Lung (tissue), 12 donors: ENCODE results near the gene DLGAP4. TPM values are rescaled to one million over a fixed set of nuclear protein-coding genes. Genes with fewer than 3 reads are reported as not detected.
"Not testable (repeated sequence)": the region's sequence is repeated elsewhere in the genome, so short reads cannot be mapped to it uniquely, and the experiment has no call there.

Experiments
- ATAC-seq: fragments of 200-7000 bp; cut with Tn5 transposase; one replicate; pipeline ENCODE4 v1.9.1; 2020; ENCODE audit warnings: moderate number of reproducible peaks; ENCODE audit not compliant: insufficient read depth, low FRiP score
- DNase-seq, 3 donors: peaks; one replicate each; pipeline ENCODE4 v3.0.0-alpha.2; 2013 to 2017
- H3K27ac ChIP-seq, 2 donors: one replicate each; pipeline ENCODE4 v1.5.1; 2013; ENCODE audit warnings: mild to moderate bottlenecking in 2 of 2, moderate library complexity in 2 of 2, control low read depth in 1 of 2, inconsistent platforms in 1 of 2, low read depth in 1 of 2, low read length in 1 of 2
- H3K27me3 ChIP-seq, 3 donors: one replicate each; pipeline ENCODE4 v1.5.1; 2013; ENCODE audit warnings: low read length in 2 of 3; ENCODE audit not compliant: control insufficient read depth in 3 of 3, insufficient read depth in 3 of 3
- H3K36me3 ChIP-seq, 4 donors: one replicate each; pipeline ENCODE4 v1.5.1; 2013; ENCODE audit warnings: low read length in 4 of 4, mild to moderate bottlenecking in 1 of 4, moderate library complexity in 1 of 4; ENCODE audit not compliant: control insufficient read depth in 4 of 4, insufficient read depth in 4 of 4
- H3K4me1 ChIP-seq, 5 donors: one replicate each; pipeline ENCODE4 v1.5.1; 2013; ENCODE audit warnings: low read length in 5 of 5, mild to moderate bottlenecking in 2 of 5, moderate library complexity in 1 of 5; ENCODE audit not compliant: control insufficient read depth in 5 of 5, insufficient read depth in 5 of 5
- H3K4me3 ChIP-seq: one replicate; pipeline ENCODE4 v1.5.1; 2013; ENCODE audit warnings: mild to moderate bottlenecking, control low read depth, moderate library complexity
- H3K9ac ChIP-seq, 2 donors: one replicate each; pipeline ENCODE4 v1.5.1; 2013; ENCODE audit warnings: low read length in 2 of 2, control low read depth in 1 of 2; ENCODE audit not compliant: insufficient read depth in 1 of 2
- H3K9me3 ChIP-seq, 4 donors: one replicate each; pipeline ENCODE4 v1.5.1; 2013; ENCODE audit warnings: low read length in 3 of 4, mild to moderate bottlenecking in 1 of 4, moderate library complexity in 1 of 4; ENCODE audit not compliant: control insufficient read depth in 4 of 4, insufficient read depth in 3 of 4
- CTCF ChIP-seq: IDR thresholded peaks from 2 replicates; pipeline ENCODE4 v1.5.1; 2012; ENCODE audit warnings: mild to moderate bottlenecking; ENCODE audit errors: control extremely low read depth, extremely low read depth
- WGBS, 2 donors: extraction: QIAGEN DNeasy Blood & Tissue Kit; methylation state at CpG; one replicate each; pipeline ENCODE4 v1.1.7; 2013; 5-methylcytosine and 5-hydroxymethylcytosine counted together
- polyA plus RNA-seq, 2 donors: library from polyadenylated mRNA; stranded (reverse); fragments of 200-250 nt; gene quantifications; one replicate each; pipeline ENCODE4 v1.2.1, GENCODE V29; 2013
- total RNA-seq, 2 donors: library from RNA; depleted of rRNA in 1 of 2; stranded (reverse); fragments of >200 nt in 1 of 2; gene quantifications; one replicate each; pipeline ENCODE4 v1.2.1, GENCODE V29; 2014 to 2021
- donor health status: control.
- donor health status: control.
- donor health status: Bipolar disorder and iron deficiency.
- donor health status: healthy.
- donor health status: DM: yes; HTN: yes; CAD: no.

The DLGAP4 gene
- total and polyA plus RNA-seq, 4 donors, result 34.6 to 67.6 (median 35.8) TPM

- ATAC-seq, result no peak
- 80 to 91% methylated on average over 2 of the region's 2 CpGs for WGBS, 2 donors
Observed at GRCh38 chr20:36562724-36563123, 256.6 kb downstream of the DLGAP4 start.

GRCh38 chr20:36563374-36563773 lies 257.2 kb downstream of the DLGAP4 start:
- DNase-seq (no peak), ATAC-seq (no peak)
- 97 to 98% methylated on average over 1 of the region's 1 CpG for WGBS, 2 donors
- Histone ChIP-seq H3K27me3 (no peaks in the 10 kb centered on the region), H3K36me3 (peaks cover 0 to 2% (median 0%) of the 10 kb centered on the region in 4 donors), H3K4me3 (no peak overlapping the region), H3K27ac (no peak overlapping the region), H3K4me1 (no peaks in the 10 kb centered on the region), H3K9ac (no peak overlapping the region), H3K9me3 (peaks cover 0 to 5% (median 1%) of the 10 kb centered on the region in 4 donors)
- no peak for TF ChIP-seq CTCF

More at GRCh38 chr20:36562724-36563123, 256.6 kb downstream of the DLGAP4 start:
- Histone ChIP-seq H3K4me3 (no peak overlapping the region), H3K9ac (no peak overlapping the region), H3K27me3 (no peaks in the 10 kb centered on the region), H3K27ac (no peak overlapping the region), H3K4me1 (no peaks in the 10 kb centered on the region), H3K36me3 (peaks cover 0 to 2% (median 0%) of the 10 kb centered on the region in 4 donors), H3K9me3 (peaks cover 0 to 5% (median 1%) of the 10 kb centered on the region in 4 donors)
- no peak for DNase-seq
- TF ChIP-seq CTCF, result no peak

- H3K36me3 ChIP-seq, H3K9me3 ChIP-seq, H3K4me1 ChIP-seq, H3K27me3 ChIP-seq, H3K4me3 ChIP-seq, H3K9ac ChIP-seq, H3K27ac ChIP-seq, DNase-seq, ATAC-seq: not testable (repeated sequence)
- 93 to 94% methylated on average over 13 of the region's 13 CpGs for WGBS, 2 donors
Observed at GRCh38 chr20:36564078-36564725, 258.1 kb downstream of the DLGAP4 start.

- not testable (repeated sequence) for H3K27me3 ChIP-seq, DNase-seq, H3K4me1 ChIP-seq, ATAC-seq, H3K9ac ChIP-seq, H3K9me3 ChIP-seq, H3K4me3 ChIP-seq, H3K36me3 ChIP-seq, H3K27ac ChIP-seq
- 91 to 96% methylated on average over 6 of the region's 6 CpGs for WGBS, 2 donors
Observed at GRCh38 chr20:36564726-36565121, 258.6 kb downstream of the DLGAP4 start.
